Activated CD8-positive, alpha-beta memory T cell treated with anti-CD3 and anti-CD28 coated beads for 4 hours (primary cell): ENCODE data around the gene NID2.

ENCODE experiments used
- DNase-seq, 2 donors: peaks; one replicate each; pipeline ENCODE4 v3.0.0-alpha.2; 2020; ENCODE audit warnings: low read depth in 2 of 2

Gene NID2

DNA sequence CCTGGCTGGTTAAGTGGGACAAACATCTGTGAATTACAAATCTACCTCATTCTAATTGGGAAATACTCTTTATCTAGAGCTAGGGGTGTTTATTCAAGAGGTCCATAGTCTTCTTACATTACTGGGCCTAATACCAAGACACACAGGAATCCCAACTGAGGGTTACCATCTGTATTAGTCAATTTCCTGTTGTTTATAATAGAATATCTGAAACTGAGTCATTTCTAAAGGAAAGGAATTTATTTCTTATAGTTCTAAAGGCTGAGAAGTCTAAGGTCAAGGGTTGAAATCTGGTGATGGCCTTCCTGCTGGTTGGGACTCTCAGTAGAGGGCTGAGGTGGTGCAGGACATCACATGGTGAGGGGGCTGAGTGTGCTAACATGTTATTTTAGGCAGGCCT lies 43.5 kb downstream of the NID2 start:
- no peak for DNase-seq

DNA sequence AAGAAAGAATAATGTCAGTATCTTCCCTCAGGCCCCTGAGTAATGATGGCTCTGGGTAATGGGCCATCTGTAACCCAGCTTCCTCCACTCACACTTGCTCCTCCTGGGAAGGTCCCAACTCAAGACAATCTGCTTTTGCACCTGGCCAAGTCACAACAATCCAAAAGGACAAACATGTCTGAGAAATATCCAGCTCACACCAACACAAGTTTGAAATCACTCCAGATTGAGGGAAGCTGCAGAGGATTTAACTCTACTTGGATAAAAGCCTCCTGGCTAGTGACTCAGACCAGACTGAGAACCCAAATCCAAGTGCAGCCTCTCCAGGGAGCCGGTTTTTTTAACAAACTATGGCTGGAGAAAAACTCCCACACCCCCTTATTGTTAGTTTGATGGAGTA lies 45.3 kb downstream of the NID2 start:
- DNase-seq: no peak

DNA sequence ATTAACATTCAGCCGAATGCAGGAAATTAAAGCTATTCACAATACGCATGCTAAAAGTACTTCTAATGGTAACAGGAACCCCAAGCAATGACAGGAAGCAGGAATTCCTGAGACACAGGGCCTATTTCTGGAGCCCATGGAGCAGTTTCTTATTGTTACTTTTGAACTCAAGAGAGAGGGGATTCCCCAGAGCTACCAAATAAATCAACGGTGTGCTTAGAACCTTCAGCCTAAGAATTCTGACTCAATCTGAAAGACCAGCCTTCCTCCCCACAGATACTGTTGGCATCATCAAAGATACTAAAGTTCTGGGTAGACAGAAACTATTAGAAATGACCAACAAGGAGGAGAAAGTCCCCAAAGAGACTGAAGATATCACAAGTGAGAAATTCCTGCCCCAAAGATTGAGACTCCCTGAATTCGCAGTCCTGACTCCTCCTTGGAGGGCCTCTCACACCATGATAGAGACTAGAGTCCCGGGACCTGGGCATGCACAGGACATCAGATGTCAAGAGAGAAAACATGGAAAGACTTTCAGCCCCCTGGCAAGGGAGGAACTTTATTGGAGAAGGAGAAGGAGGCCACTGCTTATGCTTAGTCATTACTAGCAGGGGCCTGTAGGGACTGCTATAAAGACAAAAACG lies 46.8 kb downstream of the NID2 start:
- DNase-seq: no peak

DNA sequence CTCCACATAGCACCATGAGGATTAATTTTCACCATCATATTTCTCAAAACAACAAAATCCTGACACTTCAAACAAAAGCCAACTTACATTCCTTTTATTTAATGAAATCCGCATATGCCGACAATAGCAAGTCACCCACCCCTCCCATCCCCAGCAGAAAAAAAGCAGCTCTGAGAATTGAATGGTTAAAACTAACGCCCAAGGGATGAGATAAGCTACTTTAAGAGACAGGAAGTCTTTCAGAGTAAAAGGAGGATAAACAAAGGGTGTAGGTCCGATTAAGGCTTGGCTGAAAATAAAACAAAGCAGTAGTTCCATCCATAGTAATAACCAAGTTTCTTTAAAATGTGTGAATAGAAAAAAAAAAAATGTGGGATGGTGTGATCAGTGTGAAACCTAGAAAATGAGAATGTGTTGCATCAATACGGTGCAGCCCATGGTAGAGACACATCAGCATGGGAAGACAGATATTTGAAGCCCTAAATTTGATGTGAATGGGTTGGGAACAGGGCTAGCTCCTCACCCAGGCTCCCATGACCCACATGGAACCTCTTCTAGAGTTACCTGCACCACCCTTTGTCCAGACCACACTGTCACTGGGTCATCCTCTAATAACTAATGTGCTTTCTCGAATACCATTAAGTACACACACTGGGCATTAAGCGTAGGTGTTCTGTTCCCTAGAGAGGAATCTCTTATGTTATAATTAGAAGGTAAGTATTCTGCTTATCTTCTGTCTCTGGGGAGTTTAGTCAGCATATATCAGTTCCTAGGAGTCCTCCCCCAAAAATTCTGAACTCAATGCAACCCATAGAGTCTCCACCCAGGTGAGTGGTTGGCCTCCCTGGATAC lies 47.8 kb downstream of the NID2 start:
- no peak for DNase-seq

DNA sequence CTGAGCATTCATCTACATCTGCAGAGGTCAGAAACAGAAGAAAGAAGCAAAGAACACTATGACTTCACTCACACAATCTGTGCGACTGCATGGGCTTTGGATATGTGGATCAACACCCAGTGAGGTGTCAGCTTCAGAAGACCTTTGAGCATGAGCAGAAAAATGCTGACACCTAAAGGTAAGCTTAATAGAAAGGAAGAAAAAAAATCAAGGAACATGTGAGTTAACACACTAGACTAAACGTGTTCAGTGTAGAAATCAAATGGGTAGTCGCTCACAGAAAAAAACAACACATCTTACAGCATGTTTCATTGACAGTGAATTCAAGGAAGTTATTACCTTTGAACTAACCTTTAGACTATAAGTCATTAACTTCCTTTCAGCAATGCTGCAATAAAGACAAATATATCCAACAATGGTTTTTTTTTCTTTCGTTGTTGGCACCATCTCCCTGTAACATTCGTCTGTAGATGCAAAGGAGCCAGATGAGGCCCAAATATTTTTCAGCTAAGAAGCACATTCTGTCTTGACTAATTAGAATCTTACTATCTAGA lies 48.6 kb downstream of the NID2 start:
- DNase-seq: no peak

DNA sequence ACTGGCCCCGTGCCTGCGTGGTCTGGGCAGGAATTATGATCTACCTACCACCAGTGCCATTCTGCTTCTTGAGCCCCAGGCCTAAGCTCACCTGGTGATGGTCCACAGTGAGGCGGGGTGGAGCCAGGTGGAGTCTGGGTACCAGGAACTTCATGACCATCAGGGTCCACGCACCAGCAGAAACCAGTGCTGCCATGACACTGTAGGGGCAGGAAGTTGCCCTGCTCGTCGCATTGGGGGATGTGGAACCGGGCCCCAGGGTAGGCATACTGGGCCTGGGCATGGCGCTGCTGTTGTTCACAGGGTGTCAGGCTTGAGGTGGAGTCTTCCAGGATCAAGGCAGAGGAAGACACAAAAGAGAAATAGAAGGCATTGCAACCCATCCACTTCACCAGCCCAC lies 49.9 kb downstream of the NID2 start:
- no peak for DNase-seq

DNA sequence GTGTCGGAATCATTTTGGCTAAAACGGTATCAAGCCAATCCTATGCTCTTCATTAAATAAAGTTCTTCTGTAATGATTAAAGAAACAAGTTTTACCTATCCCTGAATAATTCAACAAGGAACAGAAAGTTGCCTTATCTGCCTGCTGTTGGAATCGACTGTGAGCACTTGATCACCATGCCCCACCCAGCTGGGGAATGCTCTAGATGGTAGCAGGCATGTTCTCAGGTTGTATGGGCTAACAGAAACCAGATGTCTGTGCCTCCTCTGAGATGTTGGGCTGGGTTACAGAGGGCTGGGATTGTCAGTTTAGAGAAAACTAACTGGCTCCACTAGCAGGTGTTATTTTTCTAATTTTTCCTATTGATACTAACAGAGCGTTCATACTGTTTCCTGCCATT lies 50.6 kb downstream of the NID2 start:
- DNase-seq: no peak

DNA sequence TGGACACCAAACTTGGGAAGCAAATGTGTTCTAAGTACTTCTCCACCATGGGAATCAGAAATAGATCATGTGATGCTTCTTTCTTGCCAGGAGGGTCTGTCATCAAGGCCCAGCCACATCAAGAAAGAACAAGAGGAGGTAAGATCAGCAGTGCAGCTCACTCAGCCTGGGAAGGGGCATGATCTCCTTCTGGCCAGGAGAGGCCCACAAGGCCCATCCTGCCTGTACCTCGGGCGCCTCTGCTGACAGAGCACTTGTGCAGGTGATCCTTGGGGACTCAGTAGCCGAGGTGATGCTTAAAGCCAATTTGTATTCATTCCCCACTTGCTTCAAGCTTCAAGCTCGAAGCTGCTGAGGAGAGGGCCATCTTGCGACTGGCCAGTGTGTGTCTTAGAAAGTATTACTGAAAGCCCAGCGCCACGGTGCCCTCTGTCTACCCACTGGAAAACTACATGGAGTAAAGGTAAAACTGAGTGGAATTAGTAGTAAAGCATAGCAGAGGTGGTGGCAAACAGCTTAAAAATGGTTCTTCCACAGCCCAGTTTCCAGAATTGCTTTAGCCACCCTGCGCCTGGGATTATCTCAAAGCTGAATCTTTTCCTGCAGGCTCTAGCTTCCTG lies 53.3 kb downstream of the NID2 start:
- no peak for DNase-seq

DNA sequence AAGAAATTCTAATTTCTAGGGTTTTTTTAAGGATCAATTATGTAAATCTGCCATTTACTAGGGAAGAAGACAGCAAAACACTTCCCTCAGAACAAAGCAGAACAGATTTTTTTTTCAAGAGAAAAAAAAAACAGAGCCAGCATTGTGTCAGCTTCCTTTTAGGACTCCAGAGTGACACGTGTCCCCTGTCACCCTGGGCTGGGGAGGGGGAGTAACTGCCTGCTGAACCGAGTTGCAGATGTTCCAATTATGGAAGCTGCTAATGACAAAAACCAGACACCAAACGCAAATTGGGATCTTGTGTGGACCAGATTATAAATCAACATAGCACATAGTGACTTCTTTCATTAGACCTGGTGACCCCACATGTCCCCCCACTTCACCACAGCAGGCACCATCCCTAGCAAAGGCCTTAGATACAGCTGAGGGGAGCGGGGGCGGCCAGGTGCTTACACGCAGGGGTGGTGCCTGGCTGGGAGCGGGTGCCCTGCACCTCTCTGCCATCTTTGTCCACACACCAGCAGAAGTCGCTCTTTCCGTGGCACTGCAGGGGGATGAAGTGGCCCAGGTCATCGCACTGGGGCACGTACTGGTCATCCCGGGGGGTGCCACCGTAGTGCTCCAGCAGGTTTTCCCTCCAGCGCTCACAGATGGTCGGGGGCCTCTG lies 54.1 kb downstream of the NID2 start:
- DNase-seq: no peak

DNA sequence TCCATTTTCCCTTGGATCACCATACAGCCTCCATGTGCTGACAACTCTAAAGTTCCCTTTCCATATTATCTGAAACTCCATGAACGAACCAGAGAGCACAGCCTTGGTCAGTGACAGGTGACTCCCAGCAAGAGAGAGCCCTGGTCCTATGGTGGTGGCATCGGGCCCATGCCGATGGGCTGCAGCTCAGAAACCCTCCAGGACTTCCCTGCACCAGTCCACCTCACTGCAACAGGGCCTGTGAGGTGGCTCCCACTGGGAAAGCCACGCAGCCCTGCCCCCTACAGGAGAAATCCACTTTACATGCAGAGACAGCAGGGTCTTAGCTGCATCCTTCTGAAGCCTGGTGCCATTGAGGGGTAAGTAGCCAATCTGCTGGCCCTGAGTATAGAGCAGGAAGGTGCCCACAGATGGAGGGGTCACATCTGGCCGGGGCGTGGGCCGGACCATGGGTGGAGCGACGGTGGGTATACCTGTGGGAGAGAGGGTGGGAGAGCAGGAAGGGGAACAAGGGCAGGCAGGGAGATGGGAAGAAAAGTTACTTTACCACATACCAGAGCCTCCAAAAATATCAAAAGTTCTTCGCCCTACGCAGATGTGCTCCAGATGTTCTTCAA lies 54.8 kb downstream of the NID2 start:
- DNase-seq: no peak

DNA sequence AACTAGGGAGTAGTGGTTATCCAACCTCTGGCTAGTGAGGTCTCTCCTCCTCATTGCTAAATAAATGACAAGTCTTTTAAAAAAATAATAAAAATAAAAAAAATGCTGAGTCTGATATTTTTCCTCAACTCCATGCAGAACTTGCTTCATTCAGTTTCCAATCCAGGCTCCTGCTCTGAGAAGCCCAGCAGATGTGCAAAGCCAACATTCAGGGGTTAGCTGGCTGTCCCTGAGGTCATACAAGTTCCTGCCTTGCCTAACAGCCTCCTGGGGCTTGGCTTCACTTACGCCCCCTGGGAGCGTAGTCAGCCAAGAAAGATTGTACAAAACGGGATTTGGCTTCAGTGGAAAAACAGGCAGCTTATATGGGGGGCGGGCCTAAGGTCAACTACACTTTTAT lies 56.2 kb downstream of the NID2 start:
- no peak for DNase-seq

DNA sequence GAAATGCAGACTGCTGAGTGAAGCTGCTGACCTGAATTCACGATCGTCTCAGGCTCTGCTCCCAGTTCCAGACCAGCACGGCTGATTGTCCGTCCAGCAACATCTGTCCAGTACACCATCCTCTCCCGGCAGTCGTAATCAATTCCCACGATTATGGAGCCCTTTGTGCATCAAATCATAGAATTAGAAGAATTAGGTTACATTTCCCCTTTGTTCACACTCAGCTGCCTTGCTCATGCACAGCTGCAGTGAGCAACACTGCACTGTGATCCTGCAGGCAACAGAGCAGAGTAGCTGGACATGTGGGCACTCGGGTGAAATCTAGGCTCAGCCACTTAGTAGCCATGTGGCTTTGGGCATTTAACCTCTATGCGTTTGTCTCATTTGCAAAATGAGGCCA lies 57.3 kb downstream of the NID2 start:
- no peak for DNase-seq

DNA sequence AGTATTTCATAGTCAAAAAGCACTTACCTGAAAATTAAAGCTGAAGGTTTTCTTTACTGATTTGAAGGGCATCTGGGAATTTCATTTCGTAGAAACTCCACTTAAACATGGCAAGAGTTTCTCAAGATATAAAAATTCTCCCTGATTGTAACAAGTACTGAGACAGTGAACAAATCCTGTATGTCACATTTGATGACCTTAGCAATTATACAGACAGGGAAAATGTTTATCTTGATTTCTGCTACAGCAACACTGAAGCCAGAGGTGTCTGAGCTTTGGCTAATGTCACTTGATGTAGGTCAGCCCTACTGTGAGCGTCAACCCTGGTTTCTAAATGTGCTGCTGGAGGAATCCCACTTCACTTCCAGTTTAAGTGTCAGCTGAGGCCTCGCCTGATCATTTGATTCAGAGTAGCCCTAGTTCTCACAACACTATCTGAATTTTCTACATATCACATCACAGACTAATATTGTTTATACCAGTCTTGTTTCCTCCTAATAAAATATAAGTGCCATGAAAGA lies 58.6 kb downstream of the NID2 start:
- no peak for DNase-seq

DNA sequence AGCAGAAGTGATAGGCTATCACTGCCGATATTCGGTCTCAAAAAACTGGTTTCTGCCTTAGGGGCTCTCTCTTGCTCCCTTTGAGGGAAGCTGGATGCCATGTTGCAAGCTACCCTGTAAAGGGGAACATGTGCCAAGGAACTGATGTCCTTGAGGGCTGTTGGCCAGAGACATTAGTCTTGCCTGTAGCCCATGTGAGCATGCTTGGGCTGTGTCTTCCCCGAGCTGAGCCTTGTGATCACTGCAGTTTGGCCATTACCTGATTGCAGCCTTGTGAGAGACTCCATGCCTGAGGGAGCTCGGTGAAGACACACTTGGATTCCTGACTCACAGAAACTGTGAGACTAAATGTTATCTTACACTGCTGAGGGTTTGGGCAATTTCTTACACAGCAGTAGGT lies 60.7 kb downstream of the NID2 start:
- no peak for DNase-seq

DNA sequence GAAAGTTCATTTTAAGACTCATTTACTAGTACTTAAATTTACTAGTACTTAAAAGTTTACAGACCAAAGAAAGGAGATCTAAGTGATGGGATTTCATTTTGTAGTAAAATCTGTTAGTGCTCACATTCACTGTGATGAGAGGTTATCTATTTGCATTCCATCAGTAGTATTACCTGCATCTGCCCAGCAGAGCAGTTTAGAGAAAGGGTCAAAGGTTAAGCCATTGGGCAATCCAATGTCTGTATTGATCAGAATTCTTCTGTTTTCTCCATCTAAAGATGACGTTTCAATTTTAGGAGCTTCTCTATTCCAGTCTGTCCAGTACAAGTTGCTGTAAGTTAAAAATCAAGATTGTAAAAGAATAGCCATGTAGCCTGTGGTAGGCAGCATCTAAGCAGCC lies 61.2 kb downstream of the NID2 start:
- no peak for DNase-seq

DNA sequence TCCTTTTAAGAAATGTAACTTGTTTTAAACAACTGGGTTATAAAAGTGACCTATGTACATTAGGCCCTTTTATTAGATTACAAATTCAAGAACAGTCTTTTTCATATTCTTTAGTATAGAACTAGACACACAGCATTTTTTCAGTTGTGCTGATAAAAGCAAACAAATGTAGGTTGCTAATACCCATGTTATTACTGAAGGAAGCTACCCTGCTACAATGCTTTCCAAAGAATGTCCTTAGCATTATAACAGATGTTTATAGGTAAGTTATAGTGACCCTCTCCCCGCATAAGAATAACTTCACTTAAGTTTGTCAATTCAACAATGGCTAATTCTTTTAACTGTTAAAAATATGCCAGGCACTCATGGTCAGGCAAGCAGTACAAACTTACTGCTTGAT lies 61.6 kb downstream of the NID2 start:
- DNase-seq: no peak

DNA sequence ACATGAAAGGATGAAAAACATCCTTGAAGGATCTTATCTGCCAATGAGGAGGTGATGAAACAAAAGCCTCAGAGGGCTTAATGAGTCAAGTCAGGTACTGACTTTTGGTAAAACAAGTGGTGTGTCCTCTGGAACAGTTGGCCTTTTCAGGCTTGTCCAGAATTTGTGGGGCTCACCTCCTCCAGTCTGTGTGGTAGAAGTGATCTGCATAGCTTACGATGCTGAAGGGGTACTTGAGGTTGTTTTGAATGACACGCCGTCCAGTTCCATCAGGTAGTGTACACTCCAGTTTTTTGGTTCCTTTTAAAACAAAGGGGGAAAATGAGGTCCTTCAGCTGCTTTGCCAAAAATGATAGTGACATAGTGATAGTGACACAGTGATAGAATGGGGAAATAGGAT lies 62.5 kb downstream of the NID2 start:
- no peak for DNase-seq

DNA sequence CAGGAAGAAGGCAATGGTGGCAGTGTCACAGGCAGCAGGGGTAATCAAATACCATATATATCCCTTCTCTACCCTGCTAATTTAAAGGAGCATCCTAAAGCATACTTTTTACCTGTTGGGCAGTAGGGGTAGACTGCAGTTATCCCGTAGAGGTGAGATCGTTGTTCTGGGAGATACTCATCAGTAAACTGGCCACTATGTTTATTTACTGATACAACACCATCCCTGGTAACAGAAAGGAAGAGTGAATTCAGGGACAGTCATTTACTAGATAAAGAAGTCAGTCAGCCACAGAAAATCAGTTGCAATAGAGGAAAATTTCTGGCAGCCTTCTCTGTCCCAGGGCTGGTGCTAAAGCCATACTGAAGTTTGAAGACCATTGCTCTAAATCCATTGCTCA lies 63.2 kb downstream of the NID2 start:
- DNase-seq: no peak

DNA sequence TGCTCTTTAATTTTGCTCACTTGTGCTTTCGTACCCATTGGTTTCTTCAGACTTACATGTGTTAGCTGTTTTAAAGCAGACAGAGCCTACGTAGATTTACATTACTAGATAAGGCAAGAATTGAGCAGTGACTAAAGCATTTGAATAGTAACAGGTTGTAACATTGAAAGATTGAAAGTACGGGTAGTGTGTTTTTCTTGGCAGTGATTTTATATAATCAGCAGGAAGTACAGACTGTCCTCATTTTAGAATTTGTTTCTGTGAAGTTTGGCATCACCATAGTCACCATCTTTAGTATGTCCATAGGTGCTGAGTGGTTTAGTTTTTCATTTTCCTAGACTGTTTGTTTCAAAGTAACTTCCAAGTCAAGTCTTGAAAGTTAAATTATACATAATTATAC lies 65.5 kb downstream of the NID2 start:
- no peak for DNase-seq

DNA sequence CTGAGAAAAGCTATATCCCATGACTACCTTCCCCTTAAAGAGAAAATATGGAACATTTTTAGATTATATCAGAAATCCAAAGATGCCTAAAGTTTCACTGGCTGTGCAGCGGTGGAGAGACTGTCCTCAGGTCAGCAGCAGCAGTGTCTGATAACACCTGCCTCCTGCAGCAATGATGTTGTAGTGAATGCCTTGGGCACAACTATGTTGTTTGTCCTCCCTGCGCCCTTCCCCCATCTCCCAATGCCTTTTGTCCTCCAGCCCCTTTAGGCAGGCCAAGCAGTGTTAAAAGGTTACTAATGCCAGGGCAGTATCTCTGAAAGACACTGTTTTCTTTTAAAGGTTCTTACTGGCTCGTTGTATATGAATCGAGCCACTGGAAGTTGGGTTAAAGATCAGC lies 66.3 kb downstream of the NID2 start:
- DNase-seq: no peak

DNA sequence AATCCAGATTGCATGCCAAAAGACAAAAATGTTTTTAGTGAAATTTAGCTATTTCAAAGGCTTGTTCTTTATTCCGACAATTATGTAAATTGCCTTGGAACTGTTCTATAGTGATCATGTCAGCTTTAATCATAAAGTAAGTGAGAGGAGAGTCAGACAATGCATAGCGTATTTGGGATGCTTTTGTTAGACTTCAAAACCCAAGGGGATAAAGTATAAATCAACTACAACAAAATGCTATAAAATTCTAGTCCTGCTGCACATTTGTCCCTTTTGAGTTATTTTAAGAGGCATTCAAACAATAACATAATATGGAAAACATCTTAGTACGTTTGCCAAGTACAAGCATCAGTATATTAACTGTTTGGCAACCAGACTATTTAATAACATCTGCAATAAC lies 68.2 kb downstream of the NID2 start:
- DNase-seq: no peak
